ENCODE measurements around the gene SMC1A.
A peak's percentile ranks its signal among the peaks of the same experiment; 100 is the strongest.
"Not testable (repeated sequence)": the region's sequence is repeated elsewhere in the genome, so short reads cannot be mapped to it uniquely, and the experiment has no call there.

The SMC1A gene

DNA sequence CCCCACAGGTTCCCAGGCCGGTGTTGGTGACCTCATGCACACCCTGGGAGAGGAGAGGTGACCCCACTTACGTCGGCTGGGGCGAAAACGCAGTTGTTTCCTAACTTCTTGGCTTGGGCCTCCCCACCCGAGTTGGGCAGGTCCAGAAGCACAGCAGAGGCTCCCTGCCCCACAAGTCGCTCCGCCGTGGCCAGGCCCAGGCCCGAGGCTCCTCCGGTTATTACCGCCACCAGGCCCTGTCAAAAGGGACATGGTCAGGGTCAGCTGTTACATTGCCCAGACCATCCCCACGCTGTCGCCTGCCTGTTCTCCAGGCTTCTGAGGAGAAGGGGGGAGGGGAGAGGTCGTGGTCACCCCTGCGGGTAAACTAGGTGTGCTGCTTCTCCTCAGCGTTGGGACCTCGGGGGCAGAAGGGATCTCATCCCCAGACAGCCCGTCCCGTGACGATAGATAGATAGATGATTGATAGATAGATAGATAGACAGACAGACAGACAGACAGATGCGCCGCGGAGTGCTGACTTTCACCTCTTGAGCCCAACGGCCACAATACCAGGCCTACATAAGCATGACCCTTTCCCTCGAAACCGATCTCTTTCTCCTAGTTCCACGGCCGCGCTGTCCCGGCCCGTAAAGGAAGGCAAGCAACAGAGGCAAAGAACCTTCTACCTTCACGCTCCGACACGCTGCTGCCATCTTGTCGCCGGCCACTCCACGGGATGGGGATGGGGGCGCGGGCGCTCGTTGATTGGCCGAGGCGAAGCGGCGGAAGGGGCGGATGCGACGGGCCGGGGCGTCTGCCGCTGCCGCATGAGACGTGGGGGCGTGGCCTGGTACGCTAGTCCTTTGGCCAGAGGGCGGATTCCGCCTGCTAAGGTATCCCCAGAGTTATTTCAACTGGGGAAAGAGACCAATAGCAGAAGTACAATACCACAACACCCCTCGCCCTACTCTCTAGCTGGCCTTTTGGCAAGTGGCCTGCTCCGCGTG, 11.5 kb upstream of the SMC1A start, which contains the start of gene HSD17B10:
TSS of gene HSD17B10 (minus strand) at position 720 of the 989 bp plus-strand sequence. CDS start at position 695, 25 bp downstream.
- Histone ChIP-seq H3K36me3 (ENCODE audit: insufficient read depth, low read length) (no peaks in the 10 kb centered on the region; the same call in 1 of the 2 replicates), H3K27ac (no peak within 1 kb of the TSS), H3K9ac (ENCODE audit: insufficient read length) (peak within 1 kb of the TSS; percentile 75), H3K9me3 (ENCODE audit: low read depth, low read length) (no peaks in the 10 kb centered on the region), H3K4me3 (peak within 1 kb of the TSS; percentile 77)
- TF ChIP-seq FOXP2 (optimal IDR thresholded peaks at IDR 0.05; ENCODE audit: control extremely low read depth, extremely low read length, insufficient read depth) (no peak), POLR2AphosphoS5 (IDR thresholded peaks at IDR 0.05; ENCODE audit: borderline replicate concordance, low read depth, low read length) (peak; percentile 78; the same call in 1 of the 2 replicates), EZH2 (IDR thresholded peaks at IDR 0.05) (no peak)
- no peak for DNase-seq (ENCODE audit: low read depth, low spot score)

DNA sequence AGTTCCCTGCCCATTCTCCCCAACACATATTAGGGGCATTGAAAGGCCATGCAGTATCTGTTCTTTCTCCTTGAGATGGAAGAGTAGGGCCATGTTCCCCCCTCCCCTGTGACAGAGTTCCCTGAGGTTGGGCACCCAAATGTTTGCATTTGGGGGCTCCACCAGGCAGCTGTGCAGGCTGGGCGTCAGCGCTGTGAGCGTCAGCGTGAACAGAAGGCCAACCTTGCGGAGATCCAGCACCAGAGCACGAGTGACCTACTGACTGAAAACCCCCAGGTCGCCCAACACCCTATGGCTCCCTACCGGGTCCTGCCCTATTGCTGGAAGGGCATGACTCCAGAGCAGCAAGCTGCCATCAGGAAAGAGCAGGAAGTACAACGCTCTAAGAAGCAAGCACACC, 7.8 kb upstream of the SMC1A start:
- TF ChIP-seq EZH2 (IDR thresholded peaks at IDR 0.05) = no peak
- no peak for TF ChIP-seq POLR2AphosphoS5 (IDR thresholded peaks at IDR 0.05; ENCODE audit: borderline replicate concordance, low read depth, low read length)
- TF ChIP-seq FOXP2 (optimal IDR thresholded peaks at IDR 0.05; ENCODE audit: control extremely low read depth, extremely low read length, insufficient read depth) = no peak
- H3K4me3 ChIP-seq = no peak overlapping the region
- DNase-seq (ENCODE audit: low read depth, low spot score) = no peak
- no peak overlapping the region for H3K27ac ChIP-seq
- H3K9ac ChIP-seq (ENCODE audit: insufficient read length) = no peak overlapping the region
- no peaks in the 10 kb centered on the region for H3K9me3 ChIP-seq (ENCODE audit: low read depth, low read length)
- no peaks in the 10 kb centered on the region; the same call in 1 of the 2 replicates for H3K36me3 ChIP-seq (ENCODE audit: insufficient read depth, low read length)

DNA sequence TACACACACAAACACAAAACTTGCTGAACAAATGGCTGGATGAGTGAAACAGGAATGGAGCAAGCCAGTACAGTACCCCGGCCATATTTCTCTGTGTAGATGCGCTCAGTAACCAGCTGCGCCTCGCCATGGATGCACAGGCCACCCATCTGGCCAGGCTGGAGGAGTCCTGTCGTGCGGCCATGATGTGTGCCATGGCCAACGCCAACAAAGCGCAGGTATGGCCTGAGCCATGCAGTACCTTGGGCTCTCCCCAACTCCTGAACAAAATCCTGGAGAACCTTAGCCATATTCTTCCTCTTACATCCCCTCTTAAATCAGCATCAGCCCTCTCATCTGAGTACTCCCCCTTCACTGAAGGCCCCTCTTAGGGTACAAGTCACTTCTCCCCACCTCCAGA, 7.3 kb upstream of the SMC1A start:
- no peak for TF ChIP-seq POLR2AphosphoS5 (IDR thresholded peaks at IDR 0.05; ENCODE audit: borderline replicate concordance, low read depth, low read length)
- no peak for TF ChIP-seq EZH2 (IDR thresholded peaks at IDR 0.05)
- TF ChIP-seq FOXP2 (optimal IDR thresholded peaks at IDR 0.05; ENCODE audit: control extremely low read depth, extremely low read length, insufficient read depth) = no peak
- Histone ChIP-seq H3K9ac (ENCODE audit: insufficient read length) (no peak overlapping the region), H3K36me3 (ENCODE audit: insufficient read depth, low read length) (no peaks in the 10 kb centered on the region; the same call in 1 of the 2 replicates), H3K27ac (no peak overlapping the region), H3K4me3 (no peak overlapping the region), H3K9me3 (ENCODE audit: low read depth, low read length) (no peaks in the 10 kb centered on the region)
- DNase-seq (ENCODE audit: low read depth, low spot score) = no peak

DNA sequence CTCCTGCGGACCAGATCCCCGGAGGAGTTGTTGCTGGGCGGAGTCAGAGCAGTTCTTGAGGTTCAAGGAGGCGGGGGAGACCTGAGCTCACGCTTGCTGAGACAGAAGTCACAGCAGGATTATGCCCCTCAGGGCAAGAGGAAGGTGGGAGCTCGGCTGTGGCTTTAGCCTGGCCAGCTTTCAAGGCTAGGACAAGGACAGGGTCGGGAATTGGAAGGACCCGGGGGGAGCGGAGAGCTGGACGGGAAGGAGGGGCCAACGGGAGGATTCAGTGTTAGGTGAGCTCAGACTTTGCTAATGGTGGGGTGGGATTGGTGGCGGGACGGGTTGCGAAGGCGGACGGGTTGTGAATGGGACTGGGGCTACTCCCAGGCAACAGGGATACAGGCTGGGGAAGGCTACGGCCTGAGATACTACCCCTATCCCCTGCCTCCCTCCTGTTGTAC, 430 bp upstream of the SMC1A start, which contains the start of gene RIBC1:
TSS of gene RIBC1 (plus strand) at position 13 of the 446 bp plus-strand sequence. CDS start 3,404 bp downstream, outside the sequence.
- TF ChIP-seq FOXP2 (optimal IDR thresholded peaks at IDR 0.05; ENCODE audit: control extremely low read depth, extremely low read length, insufficient read depth) (no peak), EZH2 (IDR thresholded peaks at IDR 0.05) (no peak), POLR2AphosphoS5 (IDR thresholded peaks at IDR 0.05; ENCODE audit: borderline replicate concordance, low read depth, low read length) (no peak)
- H3K36me3 ChIP-seq (ENCODE audit: insufficient read depth, low read length) = peaks cover 14% of the 10 kb centered on the region
- peak within 1 kb of the TSS; percentile 99 for H3K9ac ChIP-seq (ENCODE audit: insufficient read length)
- H3K9me3 ChIP-seq (ENCODE audit: low read depth, low read length) = no peaks in the 10 kb centered on the region
- peak within 1 kb of the TSS; percentile 98 for H3K27ac ChIP-seq
- no peak for DNase-seq (ENCODE audit: low read depth, low spot score)
- peak within 1 kb of the TSS; percentile 84 for H3K4me3 ChIP-seq

DNA sequence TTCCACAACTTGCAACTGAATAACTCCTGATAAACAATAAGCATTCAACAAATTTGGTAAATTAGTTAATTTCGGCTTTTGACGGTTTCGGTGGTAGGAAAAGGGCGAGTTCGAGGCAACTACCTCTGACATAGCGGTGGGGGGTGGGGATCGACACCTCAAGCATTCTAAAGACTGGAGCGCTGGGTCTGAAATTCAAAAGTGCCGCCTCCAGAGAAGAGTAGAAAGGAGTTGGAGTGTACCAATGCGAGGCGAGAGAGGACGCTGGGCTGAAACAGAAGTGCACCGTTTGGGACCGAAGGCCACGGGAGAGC, 725 bp downstream of the SMC1A start:
- H3K36me3 ChIP-seq (ENCODE audit: insufficient read depth, low read length) = peaks cover 24% of the 10 kb centered on the region
- H3K4me3 ChIP-seq = peak overlapping the region; percentile 84
- no peaks in the 10 kb centered on the region for H3K9me3 ChIP-seq (ENCODE audit: low read depth, low read length)
- TF ChIP-seq FOXP2 (optimal IDR thresholded peaks at IDR 0.05; ENCODE audit: control extremely low read depth, extremely low read length, insufficient read depth) (no peak), POLR2AphosphoS5 (IDR thresholded peaks at IDR 0.05; ENCODE audit: borderline replicate concordance, low read depth, low read length) (no peak), EZH2 (IDR thresholded peaks at IDR 0.05) (no peak)
- no peak for DNase-seq (ENCODE audit: low read depth, low spot score)
- peak overlapping the region; percentile 98 for H3K27ac ChIP-seq
- peak overlapping the region; percentile 99 for H3K9ac ChIP-seq (ENCODE audit: insufficient read length)

DNA sequence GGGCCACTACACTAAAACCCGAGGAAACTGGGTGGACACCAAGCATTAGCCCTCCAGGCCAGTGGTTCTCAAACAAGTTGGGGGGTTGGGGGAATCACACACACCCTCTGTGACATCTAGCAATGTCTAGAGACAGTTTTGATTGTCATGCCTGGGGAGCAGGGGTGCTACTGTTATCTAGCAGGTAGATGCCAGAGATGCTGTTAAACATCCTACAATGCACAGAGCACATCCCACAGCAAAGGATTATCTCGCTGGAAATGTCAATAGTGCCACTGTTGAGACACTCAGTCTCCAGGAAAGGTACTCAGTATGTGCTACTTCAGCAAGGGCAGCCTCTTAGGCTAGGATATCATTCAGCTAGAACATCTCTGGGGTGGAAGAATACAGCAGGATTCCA, 1.3 kb downstream of the SMC1A start:
- Histone ChIP-seq H3K9ac (ENCODE audit: insufficient read length) (peak overlapping the region; percentile 99), H3K9me3 (ENCODE audit: low read depth, low read length) (no peaks in the 10 kb centered on the region), H3K36me3 (ENCODE audit: insufficient read depth, low read length) (peaks cover 24% of the 10 kb centered on the region), H3K27ac (no peak overlapping the region), H3K4me3 (peak overlapping the region; percentile 84)
- no peak for DNase-seq (ENCODE audit: low read depth, low spot score)
- TF ChIP-seq POLR2AphosphoS5 (IDR thresholded peaks at IDR 0.05; ENCODE audit: borderline replicate concordance, low read depth, low read length) = no peak
- no peak for TF ChIP-seq FOXP2 (optimal IDR thresholded peaks at IDR 0.05; ENCODE audit: control extremely low read depth, extremely low read length, insufficient read depth)
- no peak for TF ChIP-seq EZH2 (IDR thresholded peaks at IDR 0.05)

DNA sequence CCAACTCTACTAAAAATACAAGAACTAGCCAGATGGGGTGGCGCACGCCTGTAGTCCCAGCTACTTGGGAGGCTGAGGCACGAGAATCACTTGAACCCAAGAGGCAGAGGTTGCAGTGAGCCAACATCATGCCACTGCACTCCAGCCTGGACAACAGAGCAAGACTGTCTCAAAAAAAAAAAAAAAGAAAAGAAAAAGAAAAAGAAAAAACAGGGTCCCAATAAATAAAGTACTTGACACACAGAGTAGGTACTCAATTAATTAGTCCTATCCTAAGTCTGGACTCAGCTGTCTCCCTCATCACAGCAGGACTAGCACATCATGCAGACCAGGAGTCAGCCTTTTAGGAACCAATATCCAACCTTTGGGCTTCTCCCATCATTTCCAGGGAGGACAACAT, 2.1 kb downstream of the SMC1A start:
- H3K27ac ChIP-seq; H3K9ac ChIP-seq (ENCODE audit: insufficient read length); H3K4me3 ChIP-seq; H3K9me3 ChIP-seq (ENCODE audit: low read depth, low read length); DNase-seq (ENCODE audit: low read depth, low spot score): not testable (repeated sequence)
- H3K36me3 ChIP-seq (ENCODE audit: insufficient read depth, low read length) = peaks cover 24% of the 10 kb centered on the region

DNA sequence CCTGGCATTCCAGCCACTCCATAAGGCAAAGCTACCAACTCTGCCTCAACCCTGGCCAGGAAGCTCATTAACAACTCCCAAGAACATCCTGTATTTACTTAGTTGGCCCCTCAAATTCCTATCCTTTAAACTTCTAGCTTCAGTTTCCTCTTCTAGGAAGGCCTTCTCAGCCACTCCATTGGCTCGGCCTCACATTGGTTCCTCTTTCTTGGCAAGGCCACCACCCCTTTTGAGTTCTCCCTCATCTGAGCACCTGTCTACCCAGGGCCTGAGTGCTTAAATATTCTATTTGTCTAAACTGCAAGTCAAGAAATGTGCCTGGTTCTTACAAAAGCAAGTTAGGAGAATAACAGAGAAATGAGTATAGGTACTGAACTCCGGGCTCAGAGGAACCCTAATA, 10.0 kb downstream of the SMC1A start:
- H3K4me3 ChIP-seq = no peak overlapping the region
- no peak overlapping the region for H3K9ac ChIP-seq (ENCODE audit: insufficient read length)
- H3K36me3 ChIP-seq (ENCODE audit: insufficient read depth, low read length) = peaks cover 76% of the 10 kb centered on the region
- no peaks in the 10 kb centered on the region for H3K9me3 ChIP-seq (ENCODE audit: low read depth, low read length)
- no peak overlapping the region for H3K27ac ChIP-seq
- DNase-seq (ENCODE audit: low read depth, low spot score) = no peak
- no peak for TF ChIP-seq FOXP2 (optimal IDR thresholded peaks at IDR 0.05; ENCODE audit: control extremely low read depth, extremely low read length, insufficient read depth)
- no peak for TF ChIP-seq POLR2AphosphoS5 (IDR thresholded peaks at IDR 0.05; ENCODE audit: borderline replicate concordance, low read depth, low read length)
